ENCODE measurements around the gene PDLIM1.
A peak's percentile ranks its signal among the peaks of the same experiment; 100 is the strongest.
"Not testable (repeated sequence)": the region's sequence is repeated elsewhere in the genome, so short reads cannot be mapped to it uniquely, and the experiment has no call there.

The PDLIM1 gene

GRCh38 chr10:95229724-95230627 lies 60.8 kb downstream of the PDLIM1 start:
- TF ChIP-seq CTCF (conservative IDR thresholded peaks at IDR 0.05; ENCODE audit: low read depth, low read length), result no peak
- peak; percentile 81 for DNase-seq (ENCODE audit: low read depth)
- H3K4me3 ChIP-seq (ENCODE audit: low read length), result peak overlapping the region; percentile 33

DNA sequence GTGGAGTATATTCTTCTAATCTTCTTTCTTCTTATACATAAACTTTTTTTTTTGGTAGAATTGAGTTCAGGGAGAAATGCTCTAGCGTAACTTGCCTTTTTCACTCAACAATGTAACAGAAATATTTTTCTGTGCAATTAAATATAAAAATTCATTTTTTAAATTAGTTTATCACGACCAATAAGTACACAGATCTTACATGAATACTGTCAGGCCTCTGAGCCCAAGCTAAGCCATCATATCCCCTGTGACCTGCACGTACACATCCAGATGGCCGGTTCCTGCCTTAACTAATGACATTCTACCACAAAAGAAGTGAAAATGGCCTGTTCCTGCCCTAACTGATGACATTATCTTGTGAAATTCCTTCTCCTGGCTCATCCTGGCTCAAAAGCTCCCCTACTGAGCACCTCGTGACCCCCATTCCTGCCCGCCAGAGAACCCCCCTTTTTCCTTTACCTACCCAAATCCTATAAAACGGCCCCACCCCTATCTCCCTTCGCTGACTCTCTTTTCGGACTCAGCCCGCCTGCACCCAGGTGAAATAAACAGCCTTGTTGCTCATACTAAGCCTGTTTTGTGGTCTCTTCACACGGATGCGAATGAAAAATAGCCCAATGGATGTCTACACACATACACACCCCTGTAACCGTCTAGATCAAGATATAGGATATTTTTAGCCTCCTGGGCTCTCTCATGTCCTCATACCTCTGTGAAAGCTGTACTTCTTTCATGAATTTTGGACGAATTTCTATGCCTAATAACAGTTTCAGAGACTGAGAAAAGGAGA lies 61.7 kb downstream of the PDLIM1 start:
- not testable (repeated sequence) for DNase-seq (ENCODE audit: low read depth); H3K4me3 ChIP-seq (ENCODE audit: low read length)

- peak; percentile 5 for TF ChIP-seq CTCF (conservative IDR thresholded peaks at IDR 0.05; ENCODE audit: low read depth, low read length)
- H3K4me3 ChIP-seq (ENCODE audit: low read length), result no peak overlapping the region
- no peak for DNase-seq (ENCODE audit: low read depth)
Measured at GRCh38 chr10:95225136-95225535, 65.7 kb downstream of the PDLIM1 start.

DNA sequence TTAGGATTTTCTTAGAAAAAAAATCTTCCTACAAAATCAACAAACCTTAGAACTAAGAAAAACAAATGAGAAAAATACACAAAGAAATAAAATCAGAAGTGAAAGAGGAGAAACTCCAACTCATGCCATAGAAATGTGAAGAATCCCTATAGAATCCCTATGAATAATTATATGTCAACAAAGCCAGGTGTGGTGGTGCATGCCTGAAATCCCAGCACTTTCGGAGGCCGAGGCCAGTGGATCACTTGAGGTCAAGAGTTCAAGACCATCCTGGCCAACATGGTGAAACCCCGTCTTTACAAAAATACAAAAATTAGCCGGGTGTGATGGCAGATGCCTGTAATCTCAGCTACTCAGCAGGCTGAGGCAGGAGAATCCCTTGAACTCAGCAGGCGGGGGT lies 69.7 kb downstream of the PDLIM1 start:
- no peak for TF ChIP-seq CTCF (conservative IDR thresholded peaks at IDR 0.05; ENCODE audit: low read depth, low read length)
- H3K4me3 ChIP-seq (ENCODE audit: low read length), result no peak overlapping the region
- no peak for DNase-seq (ENCODE audit: low read depth)

- no peak for TF ChIP-seq CTCF (conservative IDR thresholded peaks at IDR 0.05; ENCODE audit: low read depth, low read length)
- no peak overlapping the region for H3K4me3 ChIP-seq (ENCODE audit: low read length)
- DNase-seq (ENCODE audit: low read depth), result no peak
Measured at GRCh38 chr10:95220539-95220938, 70.3 kb downstream of the PDLIM1 start.

GRCh38 chr10:95217476-95217875 lies 73.3 kb downstream of the PDLIM1 start:
- no peak for TF ChIP-seq CTCF (conservative IDR thresholded peaks at IDR 0.05; ENCODE audit: low read depth, low read length)
- H3K4me3 ChIP-seq (ENCODE audit: low read length), result no peak overlapping the region
- no peak for DNase-seq (ENCODE audit: low read depth)

DNA sequence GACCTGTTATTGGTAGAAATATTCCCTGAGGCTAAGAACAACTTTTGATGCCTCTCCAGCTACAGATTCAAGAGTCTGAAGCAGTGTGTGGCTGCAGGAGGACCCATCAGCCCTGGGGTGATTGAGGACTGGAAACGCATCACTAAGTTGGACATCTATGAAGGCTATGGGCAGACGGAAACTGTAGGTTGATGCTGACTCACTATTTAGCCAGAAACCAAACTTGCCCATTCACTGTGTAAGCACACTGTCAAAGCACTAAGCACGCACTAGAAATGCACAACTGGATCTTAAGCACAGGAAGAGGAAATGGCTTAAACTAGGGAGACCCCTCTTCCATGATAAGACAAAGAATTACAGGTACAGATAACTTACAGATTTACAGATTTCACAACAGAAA lies 76.0 kb downstream of the PDLIM1 start:
- DNase-seq (ENCODE audit: low read depth), result no peak
- H3K4me3 ChIP-seq (ENCODE audit: low read length), result no peak overlapping the region
- TF ChIP-seq CTCF (conservative IDR thresholded peaks at IDR 0.05; ENCODE audit: low read depth, low read length), result no peak

Measured in retinal pigment epithelial cell (primary cell).